NT2/D1 (cell line): ENCODE results near the gene TMPRSS2.

Source experiments
- DNase-seq: peaks from one replicate; pipeline ENCODE4 v3.0.0-alpha.2; 2011; ENCODE audit warnings: low read depth, low spot score
- H3K27me3 ChIP-seq: 2 replicates; pipeline ENCODE4 v1.6.0; 2011; ENCODE audit warnings: mild to moderate bottlenecking; ENCODE audit not compliant: insufficient read length, insufficient read depth
- H3K36me3 ChIP-seq: 2 replicates; pipeline ENCODE4 v1.6.1; 2011; ENCODE audit warnings: mild to moderate bottlenecking, low read length, mixed read lengths; ENCODE audit not compliant: insufficient read depth, insufficient read length
- H3K4me1 ChIP-seq: 2 replicates; pipeline ENCODE4 v1.5.1; 2011; ENCODE audit not compliant: insufficient read depth, insufficient read length
- H3K4me3 ChIP-seq: 2 replicates; pipeline ENCODE4 v1.5.1; 2011; ENCODE audit warnings: low read depth; ENCODE audit not compliant: insufficient read length
- H3K9ac ChIP-seq: 2 replicates; pipeline ENCODE4 v1.6.0; 2011; ENCODE audit warnings: low read depth; ENCODE audit not compliant: insufficient read length
- H3K9me3 ChIP-seq: 2 replicates; pipeline ENCODE4 v1.5.1; 2011; ENCODE audit warnings: mild to moderate bottlenecking, low read length; ENCODE audit not compliant: insufficient read depth
- SUZ12 ChIP-seq: IDR thresholded peaks from 2 replicates; pipeline ENCODE4 v1.6.1; 2011; ENCODE audit not compliant: insufficient read length, insufficient read depth; ENCODE audit errors: extremely low read depth
- YY1 ChIP-seq: IDR thresholded peaks from 2 replicates; pipeline ENCODE4 v1.6.1; 2011; ENCODE audit not compliant: insufficient read length, insufficient read depth
- ZNF274 ChIP-seq: IDR thresholded peaks from 2 replicates; pipeline ENCODE4 v1.6.1; 2011; ENCODE audit warnings: mild to moderate bottlenecking, low read depth, low read length

Gene TMPRSS2

GRCh38 chr21:41437729-41438128 is 70.2 kb downstream of the TMPRSS2 start:
- H3K9ac ChIP-seq, result no peak overlapping the region
- H3K36me3 ChIP-seq, result peaks cover 3% of the 10 kb centered on the region
- no peak overlapping the region for H3K4me3 ChIP-seq
- H3K27me3 ChIP-seq, result no peaks in the 10 kb centered on the region
- TF ChIP-seq ZNF274 (no peak), SUZ12 (no peak), YY1 (no peak)
- H3K9me3 ChIP-seq, result peaks cover 14% of the 10 kb centered on the region; the same call in 1 of the 2 replicates
- DNase-seq, result no peak
- H3K4me1 ChIP-seq, result peaks cover 2% of the 10 kb centered on the region

- DNase-seq, result no peak
- H3K36me3 ChIP-seq, result peaks cover 3% of the 10 kb centered on the region
Measured at GRCh38 chr21:41435706-41436105, 72.3 kb downstream of the TMPRSS2 start.

GRCh38 chr21:41433566-41433965 is 74.4 kb downstream of the TMPRSS2 start:
- Histone ChIP-seq H3K4me3 (no peak overlapping the region), H3K36me3 (peaks cover 3% of the 10 kb centered on the region), H3K4me1 (peaks cover 2% of the 10 kb centered on the region), H3K9ac (no peak overlapping the region), H3K9me3 (peaks cover 14% of the 10 kb centered on the region; the same call in 1 of the 2 replicates), H3K27me3 (peaks cover 10% of the 10 kb centered on the region)
- DNase-seq, result no peak
- TF ChIP-seq YY1, result no peak
- TF ChIP-seq SUZ12, result no peak
- no peak for TF ChIP-seq ZNF274

More at GRCh38 chr21:41435706-41436105, 72.3 kb downstream of the TMPRSS2 start:
- Histone ChIP-seq H3K9ac (no peak overlapping the region), H3K4me3 (no peak overlapping the region), H3K4me1 (peaks cover 2% of the 10 kb centered on the region), H3K27me3 (no peaks in the 10 kb centered on the region), H3K9me3 (peaks cover 14% of the 10 kb centered on the region; the same call in 1 of the 2 replicates)
- TF ChIP-seq SUZ12 (no peak), ZNF274 (no peak), YY1 (no peak)

- Histone ChIP-seq H3K36me3 (peaks cover 3% of the 10 kb centered on the region), H3K9me3 (peaks cover 14% of the 10 kb centered on the region; the same call in 1 of the 2 replicates), H3K27me3 (peaks cover 18% of the 10 kb centered on the region), H3K9ac (no peak overlapping the region), H3K4me1 (no peaks in the 10 kb centered on the region), H3K4me3 (no peak overlapping the region)
- DNase-seq, result no peak
- TF ChIP-seq YY1, result no peak
Measured at GRCh38 chr21:41432562-41433460, 75.1 kb downstream of the TMPRSS2 start.

GRCh38 chr21:41431788-41432548 is 76.0 kb downstream of the TMPRSS2 start:
- Histone ChIP-seq H3K36me3 (peaks cover 1% of the 10 kb centered on the region), H3K4me1 (no peaks in the 10 kb centered on the region), H3K4me3 (no peak overlapping the region), H3K27me3 (peaks cover 26% of the 10 kb centered on the region), H3K9me3 (peaks cover 14% of the 10 kb centered on the region; the same call in 1 of the 2 replicates), H3K9ac (no peak overlapping the region)
- DNase-seq, result no peak
- TF ChIP-seq SUZ12, result no peak
- no peak for TF ChIP-seq YY1
- TF ChIP-seq ZNF274, result no peak

GRCh38 chr21:41429925-41430491 is 78.0 kb downstream of the TMPRSS2 start:
- H3K4me1 ChIP-seq, result peaks cover 7% of the 10 kb centered on the region
- no peak for TF ChIP-seq SUZ12
- no peak for TF ChIP-seq ZNF274
- TF ChIP-seq YY1, result no peak
- DNase-seq, result no peak

More at GRCh38 chr21:41429925-41430491, 78.0 kb downstream of the TMPRSS2 start:
- Histone ChIP-seq H3K9me3 (peaks cover 6% of the 10 kb centered on the region; the same call in 1 of the 2 replicates), H3K36me3 (no peaks in the 10 kb centered on the region), H3K27me3 (peaks cover 45% of the 10 kb centered on the region), H3K4me3 (no peak overlapping the region), H3K9ac (no peak overlapping the region)
